ENCODE results near the gene LCA5.
A peak's percentile ranks its signal among the peaks of the same experiment; 100 is the strongest.
"Not testable (repeated sequence)": the region's sequence is repeated elsewhere in the genome, so short reads cannot be mapped to it uniquely, and the experiment has no call there.

Gene LCA5

DNA sequence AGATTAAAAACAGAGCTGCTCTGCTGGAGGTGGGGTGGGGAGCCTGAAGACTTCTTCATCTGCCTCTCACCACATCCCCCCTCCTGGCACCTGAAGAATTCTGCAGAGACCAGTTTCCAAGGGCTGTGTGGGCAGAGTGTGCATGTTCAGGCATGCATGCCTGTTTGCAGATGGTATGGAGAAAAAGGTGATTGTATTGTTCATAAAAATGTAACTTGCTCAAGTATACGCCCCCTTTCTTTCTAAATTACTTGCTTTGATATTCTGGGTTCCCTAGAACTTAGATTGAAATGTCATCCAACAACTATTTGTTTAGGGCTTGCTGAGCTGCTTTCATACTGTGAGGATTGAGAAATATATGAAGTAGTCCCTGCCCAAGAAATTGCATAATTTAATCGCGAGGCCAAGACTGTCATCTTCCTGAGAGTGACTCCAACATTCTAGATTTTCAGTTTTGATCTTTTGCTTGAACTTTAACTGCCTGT is 83.6 kb downstream of the LCA5 start:
- H2AK5ac ChIP-seq (ENCODE audit: low read length, severe bottlenecking), result no peak overlapping the region
- no peak overlapping the region for H3K18ac ChIP-seq (ENCODE audit: low read depth in 1 of 2, low read length in 2 of 2)
- no peaks in the 10 kb centered on the region for H3K9me3 ChIP-seq (ENCODE audit: control insufficient read depth, low read length)
- no peak overlapping the region for H3K4ac ChIP-seq (ENCODE audit: low read depth in 1 of 2, low read length in 2 of 2)
- no peaks in the 10 kb centered on the region for H3K27me3 ChIP-seq (ENCODE audit: control insufficient read depth in 1 of 2, insufficient read depth in 1 of 2, low read length in 2 of 2)
- 97% methylated on average over 2 of the region's 3 CpGs for WGBS
- H2BK120ac ChIP-seq (ENCODE audit: low read depth, low read length), result no peak overlapping the region
- H3K14ac ChIP-seq (ENCODE audit: low read length in 2 of 2), result no peak overlapping the region
- peak overlapping the region; percentile 56 for H3K9ac ChIP-seq (ENCODE audit: low read length)
- H3K27ac ChIP-seq (ENCODE audit: low read length, poor library complexity, severe bottlenecking), result no peak overlapping the region
- H2BK12ac ChIP-seq (ENCODE audit: low read length in 2 of 2), result no peak overlapping the region
- no peak overlapping the region for H2BK15ac ChIP-seq (ENCODE audit: low read depth, poor library complexity, severe bottlenecking)
- H3K23ac ChIP-seq (ENCODE audit: low read length in 2 of 2), result no peak overlapping the region
- no peak overlapping the region for H4K91ac ChIP-seq (ENCODE audit: low read length)
- DNase-seq, result no peak
- no peak overlapping the region for H3K4me2 ChIP-seq (ENCODE audit: low read length, poor library complexity, severe bottlenecking)
- no peak overlapping the region for H2AFZ ChIP-seq (ENCODE audit: low read depth, low read length)
- H4K8ac ChIP-seq (ENCODE audit: low read length), result no peak overlapping the region
- H3K79me1 ChIP-seq (replicated peaks; ENCODE audit: low read length, poor library complexity, severe bottlenecking), result no peaks in the 10 kb centered on the region
- peaks cover 4% of the 10 kb centered on the region for H3K4me1 ChIP-seq (ENCODE audit: control insufficient read depth, insufficient read depth, low read depth, low read length)
- no peaks in the 10 kb centered on the region for H3K36me3 ChIP-seq (ENCODE audit: control insufficient read depth in 1 of 2, insufficient read depth in 2 of 2, low read depth in 1 of 2, low read length in 2 of 2)
- no peak overlapping the region for H2BK5ac ChIP-seq (ENCODE audit: low read depth, low read length, poor library complexity, severe bottlenecking)
- peak overlapping the region in 1 of 2 experiments; percentile 45 for H3K4me3 ChIP-seq (ENCODE audit: insufficient read depth in 1 of 2, low read depth in 1 of 2, low read length in 2 of 2)

- Histone ChIP-seq H2BK12ac (ENCODE audit: low read length in 2 of 2) (no peak overlapping the region), H4K8ac (ENCODE audit: low read length) (no peak overlapping the region), H3K23ac (ENCODE audit: low read length in 2 of 2) (no peak overlapping the region), H3K4ac (ENCODE audit: low read depth in 1 of 2, low read length in 2 of 2) (no peak overlapping the region), H3K9me3 (ENCODE audit: control insufficient read depth, low read length) (no peaks in the 10 kb centered on the region), H3K27ac (ENCODE audit: low read length, poor library complexity, severe bottlenecking) (no peak overlapping the region), H2BK15ac (ENCODE audit: low read depth, poor library complexity, severe bottlenecking) (no peak overlapping the region), H3K4me1 (ENCODE audit: control insufficient read depth, insufficient read depth, low read depth, low read length) (peaks cover 4% of the 10 kb centered on the region), H3K4me2 (ENCODE audit: low read length, poor library complexity, severe bottlenecking) (no peak overlapping the region), H3K9ac (ENCODE audit: low read length) (no peak overlapping the region), H3K14ac (ENCODE audit: low read length in 2 of 2) (no peak overlapping the region), H3K27me3 (ENCODE audit: control insufficient read depth in 1 of 2, insufficient read depth in 1 of 2, low read length in 2 of 2) (no peaks in the 10 kb centered on the region), H2AK5ac (ENCODE audit: low read length, severe bottlenecking) (no peak overlapping the region), H3K18ac (ENCODE audit: low read depth in 1 of 2, low read length in 2 of 2) (no peak overlapping the region), H2BK120ac (ENCODE audit: low read depth, low read length) (no peak overlapping the region), H2BK5ac (ENCODE audit: low read depth, low read length, poor library complexity, severe bottlenecking) (no peak overlapping the region), H3K79me1 (replicated peaks; ENCODE audit: low read length, poor library complexity, severe bottlenecking) (no peaks in the 10 kb centered on the region), H4K91ac (ENCODE audit: low read length) (no peak overlapping the region), H2AFZ (ENCODE audit: low read depth, low read length) (no peak overlapping the region), H3K4me3 (ENCODE audit: insufficient read depth in 1 of 2, low read depth in 1 of 2, low read length in 2 of 2) (no peak overlapping the region), H3K36me3 (ENCODE audit: control insufficient read depth in 1 of 2, insufficient read depth in 2 of 2, low read depth in 1 of 2, low read length in 2 of 2) (no peaks in the 10 kb centered on the region)
- DNase-seq, result no peak
- WGBS, result 100% methylated on average over 3 of the region's 7 CpGs
These were observed 86.2 kb downstream of the LCA5 start for GRCh38 chr6:79450984-79451383.

DNA sequence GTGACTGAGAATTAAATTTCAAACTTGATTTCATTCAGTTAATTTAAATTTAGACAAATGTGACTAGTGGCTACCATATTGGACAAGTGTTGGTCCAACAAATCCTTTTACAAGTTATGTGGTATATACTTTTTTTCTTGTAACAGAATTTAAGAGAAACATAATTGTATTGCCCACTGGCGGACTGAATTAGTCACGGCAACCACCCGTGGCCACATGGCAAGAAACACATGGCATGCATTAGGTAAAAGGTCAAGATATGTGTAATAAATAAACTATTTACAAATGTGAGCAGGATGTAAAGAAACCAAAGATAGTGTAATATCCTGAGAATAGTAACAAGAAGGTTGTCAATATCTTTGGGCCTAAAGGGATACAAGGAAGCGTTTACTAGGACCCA is 91.2 kb downstream of the LCA5 start:
- Histone ChIP-seq H4K91ac (ENCODE audit: low read length) (no peak overlapping the region), H3K14ac (ENCODE audit: low read length in 2 of 2) (no peak overlapping the region), H3K4ac (ENCODE audit: low read depth in 1 of 2, low read length in 2 of 2) (no peak overlapping the region), H4K8ac (ENCODE audit: low read length) (no peak overlapping the region), H2AFZ (ENCODE audit: low read depth, low read length) (no peak overlapping the region), H3K18ac (ENCODE audit: low read depth in 1 of 2, low read length in 2 of 2) (no peak overlapping the region), H3K9ac (ENCODE audit: low read length) (no peak overlapping the region), H3K4me3 (ENCODE audit: insufficient read depth in 1 of 2, low read depth in 1 of 2, low read length in 2 of 2) (no peak overlapping the region), H2BK15ac (ENCODE audit: low read depth, poor library complexity, severe bottlenecking) (no peak overlapping the region), H3K27ac (ENCODE audit: low read length, poor library complexity, severe bottlenecking) (no peak overlapping the region), H3K9me3 (ENCODE audit: control insufficient read depth, low read length) (no peaks in the 10 kb centered on the region), H2BK5ac (ENCODE audit: low read depth, low read length, poor library complexity, severe bottlenecking) (no peak overlapping the region), H3K23ac (ENCODE audit: low read length in 2 of 2) (no peak overlapping the region), H3K4me1 (ENCODE audit: control insufficient read depth, insufficient read depth, low read depth, low read length) (no peaks in the 10 kb centered on the region), H2BK12ac (ENCODE audit: low read length in 2 of 2) (no peak overlapping the region), H3K4me2 (ENCODE audit: low read length, poor library complexity, severe bottlenecking) (no peak overlapping the region), H2BK120ac (ENCODE audit: low read depth, low read length) (no peak overlapping the region), H3K79me1 (replicated peaks; ENCODE audit: low read length, poor library complexity, severe bottlenecking) (no peaks in the 10 kb centered on the region), H3K36me3 (ENCODE audit: control insufficient read depth in 1 of 2, insufficient read depth in 2 of 2, low read depth in 1 of 2, low read length in 2 of 2) (no peaks in the 10 kb centered on the region), H2AK5ac (ENCODE audit: low read length, severe bottlenecking) (no peak overlapping the region), H3K27me3 (ENCODE audit: control insufficient read depth in 1 of 2, insufficient read depth in 1 of 2, low read length in 2 of 2) (no peaks in the 10 kb centered on the region)
- 68% methylated on average over 4 of the region's 4 CpGs for WGBS
- no peak for DNase-seq

DNA sequence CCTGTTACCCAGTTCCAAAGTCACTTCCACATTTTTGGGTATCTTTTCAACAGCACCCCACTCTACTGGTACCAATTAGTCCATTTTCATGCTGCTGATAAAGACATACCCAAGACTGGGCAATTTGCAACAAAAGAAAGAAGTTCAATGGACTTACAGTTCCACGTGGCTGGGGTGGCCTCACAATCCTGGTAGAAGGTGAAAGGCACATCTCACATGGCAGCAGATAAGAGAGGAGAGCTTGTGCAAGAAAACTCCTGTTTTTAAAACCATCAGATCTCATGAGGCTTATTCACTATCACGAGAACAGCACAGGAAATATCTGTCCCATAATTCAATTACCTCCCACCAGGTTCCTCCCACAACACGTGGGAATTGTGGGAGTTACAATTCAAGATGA is 93.4 kb downstream of the LCA5 start:
- not testable (repeated sequence) for H4K8ac ChIP-seq (ENCODE audit: low read length); H3K18ac ChIP-seq (ENCODE audit: low read depth in 1 of 2, low read length in 2 of 2); H3K4me3 ChIP-seq (ENCODE audit: insufficient read depth in 1 of 2, low read depth in 1 of 2, low read length in 2 of 2); H3K79me1 ChIP-seq (replicated peaks; ENCODE audit: low read length, poor library complexity, severe bottlenecking); H3K14ac ChIP-seq (ENCODE audit: low read length in 2 of 2); H4K91ac ChIP-seq (ENCODE audit: low read length); H3K23ac ChIP-seq (ENCODE audit: low read length in 2 of 2); H2BK12ac ChIP-seq (ENCODE audit: low read length in 2 of 2); H3K4me1 ChIP-seq (ENCODE audit: control insufficient read depth, insufficient read depth, low read depth, low read length); H3K27me3 ChIP-seq (ENCODE audit: control insufficient read depth in 1 of 2, insufficient read depth in 1 of 2, low read length in 2 of 2); H2BK120ac ChIP-seq (ENCODE audit: low read depth, low read length); H3K9me3 ChIP-seq (ENCODE audit: control insufficient read depth, low read length); H3K36me3 ChIP-seq (ENCODE audit: control insufficient read depth in 1 of 2, insufficient read depth in 2 of 2, low read depth in 1 of 2, low read length in 2 of 2); H3K9ac ChIP-seq (ENCODE audit: low read length); H2AFZ ChIP-seq (ENCODE audit: low read depth, low read length); H2AK5ac ChIP-seq (ENCODE audit: low read length, severe bottlenecking); H3K4me2 ChIP-seq (ENCODE audit: low read length, poor library complexity, severe bottlenecking); H2BK5ac ChIP-seq (ENCODE audit: low read depth, low read length, poor library complexity, severe bottlenecking); DNase-seq; H3K4ac ChIP-seq (ENCODE audit: low read depth in 1 of 2, low read length in 2 of 2); H3K27ac ChIP-seq (ENCODE audit: low read length, poor library complexity, severe bottlenecking); H2BK15ac ChIP-seq (ENCODE audit: low read depth, poor library complexity, severe bottlenecking)
- 62% methylated on average over 2 of the region's 3 CpGs for WGBS

Data from mesenchymal stem cell (in vitro differentiated cells and primary cell).